Cerebellar nuclear complex (tissue), 1 donor: ENCODE results near the gene PRICKLE4.

Experiments used
- DNase-seq, 2 experiments: peaks; one replicate each; lab custom pipeline; 2025; lab: John Stamatoyannopoulos, UW

The PRICKLE4 gene

GRCh38 chr6:41780551-41781365, at the start of gene PRICKLE4:
PRICKLE4 (plus strand) TSS chr6:41780782; CDS start chr6:41783474, 2,692 bp downstream.
- no peak for DNase-seq

- DNase-seq: no peak
Observed at GRCh38 chr6:41731561-41732086, 49.0 kb upstream of the PRICKLE4 start.

- no peak for DNase-seq
Observed at GRCh38 chr6:41732149-41732548, 48.4 kb upstream of the PRICKLE4 start.

GRCh38 chr6:41732591-41733359, 47.8 kb upstream of the PRICKLE4 start:
- no peak for DNase-seq

- DNase-seq: no peak
Observed at GRCh38 chr6:41733360-41733706, 47.2 kb upstream of the PRICKLE4 start.

GRCh38 chr6:41733707-41734665, 46.6 kb upstream of the PRICKLE4 start:
- DNase-seq: no peak

- no peak for DNase-seq
Observed at GRCh38 chr6:41734666-41735426, 45.7 kb upstream of the PRICKLE4 start.

- peak; percentile 29 to 87 for DNase-seq
Observed at GRCh38 chr6:41735427-41736185, 45.0 kb upstream of the PRICKLE4 start, which contains the start of gene TFEB. TFEB (minus strand) TSS chr6:41735608; CDS start chr6:41691213, 44,395 bp downstream.

- no peak for DNase-seq
Observed at GRCh38 chr6:41736186-41736733, 44.3 kb upstream of the PRICKLE4 start.

- no peak for DNase-seq
Observed at GRCh38 chr6:41736800-41737555, 43.6 kb upstream of the PRICKLE4 start.

GRCh38 chr6:41737591-41738130, 42.9 kb upstream of the PRICKLE4 start:
- DNase-seq: no peak

- DNase-seq: no peak
Observed at GRCh38 chr6:41739041-41739440, 41.5 kb upstream of the PRICKLE4 start.

GRCh38 chr6:41740366-41741162, 40.0 kb upstream of the PRICKLE4 start:
- no peak for DNase-seq

GRCh38 chr6:41741625-41742490, 38.7 kb upstream of the PRICKLE4 start:
- DNase-seq: no peak

GRCh38 chr6:41743406-41744235, 37.0 kb upstream of the PRICKLE4 start:
- no peak for DNase-seq

GRCh38 chr6:41744236-41744787, 36.3 kb upstream of the PRICKLE4 start:
- no peak for DNase-seq
